ENCODE data around the gene STAG1.
"Not testable (repeated sequence)": the region's sequence is repeated elsewhere in the genome, so short reads cannot be mapped to it uniquely, and the experiment has no call there.

Gene STAG1

DNA sequence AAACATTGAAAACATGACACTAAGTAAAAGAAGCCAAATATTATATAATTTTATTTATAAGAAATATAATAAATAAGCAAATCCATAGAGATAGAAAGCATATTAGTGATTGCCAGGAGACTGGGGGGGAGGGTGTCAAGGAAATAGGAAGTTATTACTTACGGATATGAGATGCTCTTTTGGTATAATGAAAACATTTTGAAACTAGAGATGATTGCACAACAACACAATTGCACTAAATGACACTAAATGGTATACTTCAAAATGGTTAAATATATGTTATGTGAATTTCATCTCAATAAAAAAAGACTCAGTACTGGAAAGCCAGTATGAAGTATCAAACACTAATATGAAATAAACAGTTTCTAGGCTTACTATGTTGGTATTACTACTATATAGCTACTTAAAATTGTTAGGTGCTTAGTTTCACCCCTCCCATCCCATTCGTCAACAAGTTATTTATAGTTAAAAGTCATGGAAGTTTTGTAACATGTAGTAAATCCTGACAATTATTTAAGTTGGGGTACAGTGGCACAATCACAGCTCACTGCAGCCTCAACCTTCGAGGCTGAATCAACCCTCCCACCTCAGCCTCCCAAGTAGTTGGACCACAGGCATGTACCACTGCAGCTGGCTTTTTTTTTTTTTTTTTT, 43.7 kb downstream of the STAG1 start:
- DNase-seq (ENCODE audit: low read depth in 2 of 2, low spot score in 1 of 2) = no peak

DNA sequence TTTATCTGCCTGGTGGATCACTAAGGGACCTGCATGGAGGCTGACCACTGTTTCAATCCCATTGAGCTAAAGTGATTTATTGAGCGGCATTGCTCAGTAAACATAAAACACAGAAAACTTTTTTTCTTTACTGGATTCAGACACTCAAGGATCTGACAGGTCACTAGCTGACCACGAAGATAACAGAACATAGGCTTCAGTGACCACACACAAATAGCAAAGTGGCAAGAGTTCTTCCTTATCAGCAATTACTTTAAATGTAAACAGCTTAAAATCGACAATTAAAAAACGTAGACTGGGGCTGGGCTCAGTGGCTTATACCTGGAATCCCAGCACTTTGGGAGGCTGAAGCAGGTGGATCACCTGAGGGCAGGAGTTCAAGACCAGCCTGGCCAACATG, 48.7 kb downstream of the STAG1 start:
- DNase-seq (ENCODE audit: low read depth in 2 of 2, low spot score in 1 of 2) = no peak

DNA sequence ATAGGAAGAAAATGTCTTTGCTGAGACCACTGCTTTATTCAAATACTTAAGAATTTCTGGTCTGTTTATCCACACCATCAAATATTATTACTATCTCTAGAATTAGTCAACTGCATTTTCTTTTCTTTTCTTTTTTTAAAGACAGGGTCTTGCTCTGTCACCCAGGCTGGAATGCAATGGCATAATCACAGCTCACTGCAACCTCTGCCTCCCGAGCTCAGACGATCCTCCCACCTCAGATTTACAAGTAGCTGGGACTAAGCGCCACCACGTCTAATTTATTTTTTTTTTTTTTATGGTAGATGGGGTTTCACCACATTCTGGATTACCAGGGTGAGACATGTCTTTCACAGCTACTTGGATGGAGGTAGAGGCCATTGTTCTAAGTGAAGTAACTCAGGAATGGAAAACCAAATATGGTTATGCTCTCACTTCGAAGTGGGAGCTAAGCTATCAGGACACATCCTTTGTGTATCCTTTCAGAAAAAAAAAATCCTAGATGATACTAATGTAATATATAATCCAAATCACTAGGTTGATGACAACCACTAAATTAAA, 52.8 kb downstream of the STAG1 start:
- no peak for DNase-seq (ENCODE audit: low read depth in 2 of 2, low spot score in 1 of 2)

DNA sequence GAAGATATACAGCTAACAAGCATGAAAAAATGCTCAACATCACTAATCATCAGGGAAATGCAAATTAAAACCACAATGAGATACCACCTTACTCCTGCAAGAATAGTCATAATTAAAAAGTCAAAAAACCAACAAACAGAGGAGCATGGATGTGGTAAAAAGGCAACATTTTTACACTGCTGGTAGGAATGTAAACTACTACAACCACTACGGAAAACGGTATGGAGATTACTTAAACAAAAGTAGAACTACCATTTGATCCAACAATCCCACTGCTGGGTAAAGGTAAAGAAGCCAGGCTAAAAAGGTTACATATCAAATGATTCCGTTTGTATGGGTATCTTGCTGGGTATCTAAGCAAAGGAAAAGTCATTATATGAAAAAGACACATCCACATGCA, 53.8 kb downstream of the STAG1 start:
- no peak for DNase-seq (ENCODE audit: low read depth in 2 of 2, low spot score in 1 of 2)

DNA sequence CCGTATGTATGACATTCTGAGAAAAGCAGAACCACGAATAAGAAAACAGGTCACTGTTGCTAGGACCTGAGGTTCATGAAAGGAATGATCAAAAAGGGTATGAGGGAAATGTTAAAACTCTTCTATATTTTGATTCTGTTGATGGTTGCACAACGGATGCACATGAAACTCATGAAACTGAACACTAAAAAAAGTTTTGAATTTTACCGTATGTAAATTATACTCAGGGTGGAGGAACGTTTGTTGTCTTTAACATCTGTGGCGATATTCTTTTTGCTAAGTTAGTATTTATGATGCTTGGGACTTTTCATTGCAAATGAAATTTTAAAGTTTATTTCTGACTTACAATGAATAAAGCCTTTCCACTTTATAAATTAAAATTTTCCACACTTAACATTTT, 55.4 kb downstream of the STAG1 start:
- no peak for DNase-seq (ENCODE audit: low read depth in 2 of 2, low spot score in 1 of 2)

DNA sequence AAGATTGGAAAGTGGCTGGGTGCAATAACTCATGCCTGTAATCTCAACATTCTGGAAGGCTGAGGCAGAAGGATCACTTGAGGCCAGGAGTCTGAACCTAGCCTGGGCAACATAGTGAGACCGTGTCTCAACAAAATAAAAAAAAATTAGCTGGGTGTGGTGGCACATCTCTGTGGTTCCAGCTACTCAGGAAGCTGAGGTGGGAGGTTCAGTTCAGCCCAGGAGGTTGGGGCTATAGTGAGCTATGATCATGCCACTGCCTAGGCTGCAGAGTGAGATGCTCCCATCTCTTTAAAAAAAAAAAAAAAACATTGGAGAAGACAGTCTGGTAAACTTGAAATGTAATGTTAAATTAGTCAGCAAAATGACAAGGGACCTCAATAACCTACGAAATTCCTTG, 57.9 kb downstream of the STAG1 start:
- peak in 1 of 2 donors; percentile 1 for DNase-seq (ENCODE audit: low read depth in 2 of 2, low spot score in 1 of 2)

DNA sequence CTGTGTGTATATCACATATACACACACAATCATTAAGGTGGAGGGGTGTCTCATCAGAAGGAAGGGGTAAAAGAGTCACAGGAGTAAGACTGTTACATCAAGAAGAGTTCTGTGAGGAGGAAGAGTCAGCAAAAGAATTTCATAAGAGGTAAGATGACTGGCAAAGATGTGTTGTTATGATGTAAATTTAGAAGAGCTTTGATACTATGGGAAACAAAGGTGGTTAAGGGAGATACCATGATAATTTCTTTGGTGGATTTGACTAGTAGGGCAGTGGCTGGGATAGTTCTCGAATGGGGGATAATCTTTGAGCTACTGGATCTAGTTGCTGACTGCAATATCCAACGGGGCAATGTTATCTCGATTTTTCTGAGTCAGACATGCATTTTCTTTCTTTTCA, 61.6 kb downstream of the STAG1 start:
- DNase-seq (ENCODE audit: low read depth in 2 of 2, low spot score in 1 of 2) = no peak

DNA sequence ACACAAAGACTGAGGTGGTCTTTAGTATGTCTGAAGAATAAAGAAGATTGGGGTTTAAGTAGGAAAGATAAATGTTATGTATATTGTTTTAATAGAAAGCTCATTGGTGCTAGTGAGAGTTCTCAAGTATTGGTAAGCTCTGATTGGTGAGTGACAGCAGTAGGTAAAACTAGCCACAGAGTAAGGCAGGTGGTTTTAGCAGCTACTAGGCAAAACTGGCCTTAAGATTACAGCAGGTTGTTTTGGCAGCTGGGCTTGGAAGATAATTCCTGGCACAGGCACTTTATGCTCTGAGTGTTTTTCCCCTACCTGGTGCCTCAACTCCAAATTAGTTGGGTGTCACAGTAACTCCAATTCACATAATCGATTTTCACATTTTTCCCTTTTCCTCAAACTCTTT, 66.3 kb downstream of the STAG1 start:
- DNase-seq (ENCODE audit: low read depth in 2 of 2, low spot score in 1 of 2) = no peak

DNA sequence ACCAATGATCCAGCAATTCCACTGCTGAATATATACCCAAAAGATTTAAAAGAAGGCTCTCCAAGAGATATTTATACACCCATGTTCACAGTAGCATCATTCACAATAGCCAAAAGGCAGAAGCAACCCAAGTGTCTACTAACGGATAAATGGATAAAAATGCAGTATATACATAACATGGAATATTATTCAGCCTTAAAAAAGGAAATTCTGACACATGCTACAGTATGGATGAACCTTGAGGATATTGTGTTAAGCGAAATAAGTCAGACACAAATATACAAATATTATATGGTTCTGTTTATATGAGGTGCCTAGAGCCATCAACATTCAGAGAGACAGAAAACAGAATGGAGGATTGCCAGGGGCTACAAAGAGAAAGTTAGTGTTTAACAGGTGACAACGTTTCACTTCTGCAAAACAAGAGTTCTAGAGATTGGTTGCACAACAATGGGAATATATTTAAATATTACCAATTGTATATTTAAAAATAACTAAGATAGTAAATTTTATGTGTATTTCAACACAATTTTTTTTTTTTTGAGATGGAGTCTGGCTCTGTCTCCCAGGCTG, 69.4 kb downstream of the STAG1 start:
- no peak for DNase-seq (ENCODE audit: low read depth in 2 of 2, low spot score in 1 of 2)

DNA sequence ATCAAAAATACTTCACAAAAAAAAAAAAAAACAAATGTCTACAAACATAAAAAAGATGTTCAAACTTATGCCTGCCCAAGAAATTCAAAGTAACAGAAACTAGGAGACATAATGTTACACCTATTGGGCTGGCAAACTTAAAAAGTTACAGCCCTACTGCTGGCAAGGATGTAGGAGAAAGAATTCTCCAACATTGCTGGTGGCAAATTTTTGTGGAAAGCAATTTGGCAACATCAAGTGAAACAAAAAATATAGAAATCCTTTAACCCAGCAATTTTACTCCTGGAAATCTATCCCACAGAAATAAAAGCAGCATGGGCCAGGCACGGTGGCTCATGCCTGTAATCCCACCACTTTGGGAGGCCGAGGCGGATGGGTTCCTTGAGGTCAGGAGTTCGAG, 73.2 kb downstream of the STAG1 start:
- DNase-seq (ENCODE audit: low read depth in 2 of 2, low spot score in 1 of 2) = no peak

DNA sequence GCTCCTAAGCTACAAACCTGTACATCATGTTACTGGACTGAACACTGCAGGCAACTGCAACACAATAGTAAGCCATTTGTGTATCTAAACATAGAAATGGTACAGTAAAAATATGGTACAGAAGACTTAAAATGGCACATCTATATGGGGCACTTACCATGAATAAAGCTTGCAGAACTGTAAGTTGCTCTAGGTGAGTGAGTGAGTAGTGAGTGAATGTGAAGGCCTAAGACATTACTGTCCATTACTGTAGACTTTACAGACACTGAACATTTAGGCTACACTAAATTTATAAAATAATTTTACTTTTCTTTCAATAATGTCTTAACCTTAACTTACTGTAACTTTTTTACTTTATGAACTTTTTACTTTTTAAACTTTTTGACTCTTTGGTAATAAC, 76.2 kb downstream of the STAG1 start:
- DNase-seq (ENCODE audit: low read depth in 2 of 2, low spot score in 1 of 2) = no peak

DNA sequence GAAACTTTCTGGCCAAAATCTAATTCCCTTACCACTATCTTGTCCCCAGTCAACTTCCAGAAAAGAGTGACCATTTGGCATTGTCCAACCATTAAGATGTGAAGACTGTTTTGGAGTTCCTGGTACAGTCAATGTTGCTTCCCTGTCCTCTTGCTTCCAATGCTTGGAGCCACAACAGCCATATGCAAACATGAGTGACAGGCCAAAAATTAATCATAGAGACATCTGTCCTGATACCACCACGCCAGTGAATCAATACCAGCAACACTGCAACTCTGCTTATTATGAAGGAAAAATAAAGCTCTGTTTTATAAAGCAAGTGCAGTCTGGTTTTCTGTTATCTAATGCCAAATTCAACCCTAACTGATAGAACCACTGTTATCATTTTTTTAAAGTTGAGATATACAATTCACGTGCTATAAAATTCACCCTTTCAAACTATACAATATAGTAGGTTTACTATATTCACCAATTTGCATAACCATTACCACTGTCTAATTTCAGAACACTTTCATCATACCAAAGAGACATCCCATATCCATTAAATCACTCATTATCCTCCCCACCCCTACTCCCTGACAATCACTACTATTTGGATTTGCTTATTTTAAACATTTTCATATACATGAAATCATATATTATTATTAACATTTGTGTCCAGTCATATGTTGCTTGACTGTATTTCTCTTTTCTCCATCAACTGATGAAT, 76.9 kb downstream of the STAG1 start:
- DNase-seq (ENCODE audit: low read depth in 2 of 2, low spot score in 1 of 2) = no peak

DNA sequence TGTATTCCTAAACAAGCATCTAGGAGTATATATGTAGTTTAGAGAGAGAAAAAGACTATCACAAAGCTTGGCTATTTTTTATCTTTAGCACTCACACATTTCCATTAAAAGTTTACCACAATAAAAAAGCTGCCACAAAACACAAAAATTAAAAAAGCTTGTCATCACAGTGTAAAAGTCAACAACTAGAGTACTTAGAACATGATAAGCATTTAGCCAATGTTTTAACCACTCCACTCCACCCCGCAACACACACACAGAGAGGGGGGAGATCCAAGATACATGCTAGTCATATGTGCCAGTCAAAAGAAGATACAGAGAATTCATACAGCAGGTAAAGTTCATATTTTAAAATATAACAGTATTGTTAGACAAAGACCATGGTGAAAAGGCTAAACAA, 79.7 kb downstream of the STAG1 start:
- no peak for DNase-seq (ENCODE audit: low read depth in 2 of 2, low spot score in 1 of 2)

DNA sequence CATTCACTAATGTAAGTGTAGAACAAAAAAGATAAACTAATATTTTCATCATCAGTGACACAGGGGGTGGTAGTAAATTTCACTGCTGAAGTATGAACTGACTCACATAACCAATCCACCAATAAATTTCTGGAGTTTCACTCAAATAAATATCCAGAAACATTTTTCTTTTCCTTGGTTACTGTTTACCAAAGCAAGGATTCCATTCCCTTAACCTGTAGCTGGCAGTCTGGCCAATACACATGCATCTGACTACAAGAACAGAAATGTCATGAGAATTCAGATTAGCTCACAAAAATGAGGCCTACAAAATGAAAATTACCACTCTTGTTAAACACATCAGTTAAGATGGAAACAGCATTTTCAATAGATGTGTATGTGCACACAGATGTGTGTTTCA, 80.3 kb downstream of the STAG1 start:
- no peak for DNase-seq (ENCODE audit: low read depth in 2 of 2, low spot score in 1 of 2)

DNA sequence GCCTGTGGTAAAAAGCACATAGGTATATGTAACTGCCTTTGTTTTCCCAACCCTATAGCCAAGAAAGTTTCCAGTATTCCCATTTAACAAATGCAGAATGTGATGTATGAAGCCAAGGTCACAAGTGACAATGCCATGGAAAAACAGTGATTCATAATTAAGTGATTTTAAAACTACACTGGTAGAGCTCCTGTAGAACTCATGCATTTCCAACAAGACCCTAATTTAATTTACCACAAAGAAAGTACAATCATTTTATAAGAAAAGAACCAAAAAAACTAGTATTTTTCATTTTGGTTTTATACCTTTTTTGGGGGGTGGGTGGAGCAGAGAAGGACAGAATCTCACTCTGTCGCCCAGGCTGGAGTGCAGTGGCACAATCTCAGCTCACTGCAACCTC, 82.0 kb downstream of the STAG1 start:
- DNase-seq (ENCODE audit: low read depth in 2 of 2, low spot score in 1 of 2) = no peak

DNA sequence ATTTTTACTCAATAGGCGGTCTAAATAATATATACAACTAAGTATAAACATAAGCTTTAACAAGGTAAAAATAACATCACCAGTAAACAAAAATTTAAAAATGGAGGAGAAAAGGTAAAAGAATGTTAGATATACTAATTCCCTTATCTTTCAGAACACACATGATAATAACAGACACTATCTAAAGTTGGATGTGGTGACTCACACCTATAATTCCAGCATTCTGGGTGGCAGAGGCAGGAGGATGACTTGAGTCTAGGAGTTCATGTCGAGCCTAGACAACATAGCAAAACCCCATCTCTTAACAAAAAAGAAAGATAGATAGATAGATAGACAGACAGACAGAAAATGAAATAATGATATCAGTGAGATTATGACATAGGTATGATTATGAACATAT, 85.1 kb downstream of the STAG1 start:
- no peak for DNase-seq (ENCODE audit: low read depth in 2 of 2, low spot score in 1 of 2)

DNA sequence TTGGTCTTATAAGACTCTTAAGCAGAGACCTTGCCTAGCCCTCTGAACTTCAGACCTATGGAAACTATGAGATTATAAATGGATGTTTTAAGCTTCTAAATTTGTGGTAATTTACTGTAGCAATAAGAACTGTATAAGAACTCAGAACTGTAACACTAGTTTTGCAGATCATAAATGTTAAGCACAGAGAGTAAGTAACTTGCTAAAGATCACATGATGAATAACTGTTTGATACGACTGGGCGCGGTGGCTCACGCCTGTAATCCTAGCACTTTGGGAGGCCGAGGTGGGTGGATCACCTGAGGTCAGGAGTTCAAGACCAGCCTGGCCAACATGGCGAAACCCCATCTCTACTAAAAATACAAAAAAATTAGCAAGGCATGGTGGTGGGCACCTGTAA, 85.9 kb downstream of the STAG1 start:
- not testable (repeated sequence) for DNase-seq (ENCODE audit: low read depth in 2 of 2, low spot score in 1 of 2)

DNA sequence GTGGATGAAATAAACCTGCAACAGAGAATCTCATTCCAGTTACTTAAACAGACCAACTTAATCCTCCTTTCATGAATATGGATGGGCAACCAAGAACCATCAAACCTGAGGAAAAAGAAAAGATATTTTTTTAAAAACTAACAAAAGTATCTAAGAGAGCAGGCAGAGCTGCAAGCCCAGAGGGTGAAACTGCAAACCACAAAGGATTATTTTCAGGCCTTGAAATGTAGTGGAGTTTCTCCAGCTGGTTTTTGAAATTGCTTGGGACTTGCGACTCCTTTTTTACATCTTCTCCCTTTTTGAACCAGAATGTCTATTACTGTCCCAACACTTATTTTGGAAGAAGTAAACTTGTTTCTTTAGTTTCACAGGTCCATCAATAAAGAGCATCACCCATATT, 87.4 kb downstream of the STAG1 start:
- no peak for DNase-seq (ENCODE audit: low read depth in 2 of 2, low spot score in 1 of 2)

DNA sequence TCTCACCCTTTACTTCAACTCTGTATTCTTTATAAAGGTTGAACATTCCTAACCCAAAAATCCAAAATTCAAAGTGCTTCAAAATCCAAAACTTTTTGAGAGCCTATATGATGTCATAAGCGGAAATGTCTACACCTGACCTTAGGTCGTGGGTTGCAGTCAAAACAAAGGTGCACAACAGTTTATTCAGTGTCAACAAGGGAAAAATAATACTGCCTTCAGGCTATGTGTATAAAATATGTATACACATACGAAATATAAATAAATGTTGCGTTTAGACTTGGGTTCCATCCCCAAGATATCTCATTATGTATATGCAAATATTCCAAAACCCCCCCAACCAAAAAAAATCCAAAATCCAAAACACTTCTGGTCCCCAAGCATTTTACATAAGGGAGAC, 90.9 kb downstream of the STAG1 start:
- no peak for DNase-seq (ENCODE audit: low read depth in 2 of 2, low spot score in 1 of 2)

DNA sequence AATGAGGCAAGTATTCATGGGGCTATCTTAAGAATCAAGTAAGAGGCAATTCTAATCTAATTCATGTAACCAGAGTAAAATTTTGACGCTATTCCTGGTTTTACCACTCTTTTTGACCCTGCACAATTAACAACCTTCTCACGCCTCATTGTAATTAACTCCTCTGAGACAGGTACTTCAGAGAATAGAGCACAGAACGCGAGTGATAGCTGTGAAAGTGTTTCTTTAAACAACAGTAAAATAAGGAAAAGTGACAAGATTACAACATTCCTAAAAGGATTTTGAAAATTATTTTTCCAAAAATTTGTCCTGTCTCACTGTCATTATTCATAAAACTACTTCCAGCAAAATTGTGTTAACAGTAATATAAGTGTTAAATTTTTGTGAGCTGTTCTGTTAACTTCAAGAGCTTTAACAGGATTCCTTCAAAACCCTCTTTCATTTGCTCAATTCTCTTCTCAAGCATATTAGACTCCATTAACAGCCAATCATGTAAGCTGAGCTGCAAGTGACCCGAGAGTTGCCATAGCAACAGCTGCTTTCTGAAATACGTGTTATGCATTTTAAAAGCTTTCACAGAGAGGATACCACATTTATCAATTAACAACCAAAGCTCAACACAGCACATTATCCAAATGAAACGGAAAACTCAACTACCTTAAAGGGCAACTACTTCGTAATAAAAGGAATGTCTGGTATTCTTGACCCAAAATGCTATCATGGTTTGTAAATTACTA, 93.1 kb downstream of the STAG1 start:
- DNase-seq (ENCODE audit: low read depth in 2 of 2, low spot score in 1 of 2) = no peak

DNA sequence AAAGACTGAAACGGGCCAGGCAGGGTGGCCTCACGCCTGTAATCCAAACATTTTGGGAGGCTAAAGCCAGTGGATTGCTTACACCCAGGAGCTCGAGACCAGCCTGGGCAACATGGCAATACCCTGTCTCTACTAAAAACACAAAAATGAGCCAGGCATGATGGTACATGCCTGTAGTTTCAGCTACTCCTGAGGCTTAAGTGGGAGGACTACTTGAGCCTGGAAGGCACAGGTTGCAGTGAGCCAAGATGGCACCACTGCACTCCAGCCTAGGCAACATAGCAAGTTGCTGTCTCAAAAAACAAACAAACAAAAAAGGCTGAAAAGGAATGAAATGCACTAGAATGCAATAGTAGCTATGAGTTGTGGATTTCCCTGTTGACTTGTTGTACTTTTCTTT, 94.7 kb downstream of the STAG1 start:
- no peak for DNase-seq (ENCODE audit: low read depth in 2 of 2, low spot score in 1 of 2)

DNA sequence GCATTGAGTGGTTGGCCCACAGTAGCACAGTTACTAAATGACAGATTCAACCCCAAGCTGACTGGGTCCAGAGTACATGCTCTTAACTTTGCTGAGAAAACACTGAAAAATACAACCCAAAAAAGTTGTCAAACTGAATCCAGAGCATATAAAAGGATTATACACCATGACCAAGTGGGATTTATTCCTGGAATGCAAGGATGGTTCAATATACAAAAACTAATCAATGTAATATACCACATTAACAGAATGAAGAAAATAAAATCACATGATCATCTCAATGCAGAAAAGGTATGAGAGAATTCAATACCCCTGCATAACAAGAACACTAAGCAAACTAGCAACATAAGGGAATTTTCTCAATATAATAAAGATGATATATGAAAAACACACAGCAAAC, 98.5 kb downstream of the STAG1 start:
- no peak for DNase-seq (ENCODE audit: low read depth in 2 of 2, low spot score in 1 of 2)

Data from stimulated activated CD8-positive, alpha-beta memory T cell treated with anti-CD3 and anti-CD28 coated beads, Interleukin-4, amount 100 ng/mL, for 4 hours (primary cell).